Liver (tissue), 9 donors: ENCODE measurements around the gene DNAJC12. TPM values are rescaled to one million over a fixed set of nuclear protein-coding genes. Genes with fewer than 3 reads are reported as not detected.
A peak's percentile ranks its signal among the peaks of the same experiment; 100 is the strongest.

Experiments
- DNase-seq: peaks from one replicate; pipeline ENCODE4 v3.0.0-alpha.2; 2017; ENCODE audit warnings: low spot score
- H3K27ac ChIP-seq, 2 donors: one replicate each; pipeline ENCODE4 v1.7.0; 2013; ENCODE audit warnings: inconsistent platforms in 2 of 2, low read length in 2 of 2, control low read depth in 1 of 2, low read depth in 1 of 2, mild to moderate bottlenecking in 1 of 2
- H3K27me3 ChIP-seq, 4 donors: one replicate each; pipeline versions ENCODE4 v1.6.1 to v1.7.0; 2013; ENCODE audit warnings: low read length in 3 of 4, inconsistent platforms in 1 of 4, mild to moderate bottlenecking in 1 of 4, moderate library complexity in 1 of 4; ENCODE audit not compliant: control insufficient read depth in 4 of 4, insufficient read depth in 4 of 4
- H3K36me3 ChIP-seq, 4 donors: one replicate each; pipeline versions ENCODE4 v1.6.1 to v1.7.0; 2013; ENCODE audit warnings: low read length in 3 of 4, mild to moderate bottlenecking in 3 of 4, low read depth in 1 of 4, moderate library complexity in 1 of 4; ENCODE audit not compliant: control insufficient read depth in 4 of 4, insufficient read depth in 3 of 4
- H3K4me1 ChIP-seq, 4 donors: one replicate each; pipeline versions ENCODE4 v1.6.1 to v1.7.0; 2013; ENCODE audit warnings: low read length in 3 of 4, mild to moderate bottlenecking in 3 of 4, moderate library complexity in 1 of 4; ENCODE audit not compliant: control insufficient read depth in 4 of 4, insufficient read depth in 4 of 4
- H3K4me3 ChIP-seq, 3 donors: one replicate each; pipeline versions ENCODE4 v1.6.1 to v1.7.0; 2013; ENCODE audit warnings: low read length in 3 of 3, control low read depth in 1 of 3, low read depth in 1 of 3, mild to moderate bottlenecking in 1 of 3
- H3K9ac ChIP-seq, 2 donors: one replicate each; pipeline ENCODE4 v1.7.0; 2013; ENCODE audit warnings: low read length in 2 of 2, mild to moderate bottlenecking in 2 of 2, moderate library complexity in 2 of 2, control low read depth in 1 of 2, low read depth in 1 of 2
- H3K9me3 ChIP-seq, 4 donors: one replicate each; pipeline versions ENCODE4 v1.6.1 to v1.7.0; 2013; ENCODE audit warnings: low read length in 3 of 4; ENCODE audit not compliant: control insufficient read depth in 4 of 4
- EGR1 ChIP-seq, 2 donors: IDR thresholded peaks; 2 replicates each; pipeline ENCODE4 v1.6.1; 2016 to 2018; ENCODE audit warnings: antibody characterized with exemption in 2 of 2, low read depth in 2 of 2
- FOXA1 ChIP-seq: IDR thresholded peaks from 2 replicates; pipeline ENCODE4 v1.6.1; 2016; ENCODE audit warnings: antibody characterized with exemption
- FOXA2 ChIP-seq: IDR thresholded peaks from 2 replicates; pipeline ENCODE4 v1.6.1; 2016; ENCODE audit warnings: antibody characterized with exemption
- GABPA ChIP-seq, 2 donors: IDR thresholded peaks in 1 of 2; conservative IDR thresholded peaks in 1 of 2; 2 replicates each; pipeline ENCODE4 v1.6.1; 2016; ENCODE audit warnings: antibody characterized with exemption in 2 of 2, mild to moderate bottlenecking in 1 of 2, moderate library complexity in 1 of 2
- HNF4A ChIP-seq, 2 donors: conservative IDR thresholded peaks; 2 replicates each; pipeline ENCODE4 v1.6.1; 2016; ENCODE audit warnings: antibody characterized with exemption in 2 of 2, mild to moderate bottlenecking in 2 of 2
- HNF4G ChIP-seq: IDR thresholded peaks from 2 replicates; pipeline ENCODE4 v1.6.1; 2016; ENCODE audit warnings: antibody characterized with exemption
- JUND ChIP-seq, 2 donors: IDR thresholded peaks; 2 replicates each; pipeline ENCODE4 v1.6.1; 2016; ENCODE audit warnings: antibody characterized with exemption in 2 of 2
- MAX ChIP-seq: IDR thresholded peaks from 2 replicates; pipeline ENCODE4 v1.6.1; 2016; ENCODE audit warnings: antibody characterized with exemption
- RAD21 ChIP-seq, 2 donors: IDR thresholded peaks; 2 replicates each; pipeline ENCODE4 v1.6.1; 2016; ENCODE audit warnings: antibody characterized with exemption in 2 of 2, mild to moderate bottlenecking in 2 of 2
- RXRA ChIP-seq, 2 donors: IDR thresholded peaks; 2 replicates each; pipeline ENCODE4 v1.6.1; 2017 to 2018; ENCODE audit warnings: antibody characterized with exemption in 2 of 2, mild to moderate bottlenecking in 1 of 2
- TAF1 ChIP-seq: conservative IDR thresholded peaks from 2 replicates; pipeline ENCODE4 v1.6.1; 2016; ENCODE audit warnings: antibody characterized with exemption, mild to moderate bottlenecking
- YY1 ChIP-seq: IDR thresholded peaks from 2 replicates; pipeline ENCODE4 v1.6.1; 2016; ENCODE audit warnings: antibody characterized with exemption, mild to moderate bottlenecking
- ZBTB33 ChIP-seq: IDR thresholded peaks from 2 replicates; pipeline ENCODE4 v1.6.1; 2016; ENCODE audit warnings: antibody characterized with exemption
- WGBS: extraction: QIAGEN DNeasy Blood & Tissue Kit; methylation state at CpG from one replicate; pipeline ENCODE4 v1.1.7; 2013; 5-methylcytosine and 5-hydroxymethylcytosine counted together
- polyA plus RNA-seq, 2 donors: library from polyadenylated mRNA; stranded (reverse) in 1 of 2; unstranded in 1 of 2; fragments of 200-250 nt in 1 of 2; fragments of >200 nt in 1 of 2; fragmentation: Nextera tagmentation in 1 of 2; extraction: Ambion mirVana in 1 of 2; gene quantifications; one replicate each; pipeline versions ENCODE4 v1.2.1 to v1.2.3, GENCODE V29; 2013 to 2015
- total RNA-seq, 2 donors: library from RNA; depleted of rRNA; stranded (reverse); fragments of >200 nt; gene quantifications; one replicate each; pipeline ENCODE4 v1.2.3, GENCODE V29; 2014
- TF ChIP-seq, protein P1 (sequence below): IDR thresholded peaks from 2 replicates; pipeline ENCODE4 v1.6.1; 2016; ENCODE audit warnings: antibody characterized with exemption, mild to moderate bottlenecking
- TF ChIP-seq, protein P2 (sequence below): IDR thresholded peaks from 2 replicates; pipeline ENCODE4 v1.6.1; 2016; ENCODE audit warnings: antibody characterized with exemption
- donor health status: healthy.
- donor health status: healthy.
- donor health status: healthy.
- donor health status: healthy.
- donor health status: healthy.

The DNAJC12 gene
- total and polyA plus RNA-seq, 4 donors: 16.4 to 51.3 (median 32.8) TPM

- Histone ChIP-seq H3K9ac (no peak overlapping the region), H3K36me3 (peaks cover 0 to 13% (median 3%) of the 10 kb centered on the region in 4 donors), H3K4me3 (no peak overlapping the region), H3K27ac (peak overlapping the region in 1 of 2 donors; percentile 40), H3K27me3 (no peaks in the 10 kb centered on the region), H3K4me1 (peaks cover 7 to 27% (median 18%) of the 10 kb centered on the region in 4 donors), H3K9me3 (no peaks in the 10 kb centered on the region)
- WGBS: 25% methylated on average over 1 of the region's 1 CpG
- TF ChIP-seq ZBTB33 (no peak), EGR1 (IDR thresholded peaks at IDR 0.05; ENCODE audit: low read depth in 2 of 2) (no peak), YY1 (peak; percentile 17), MAX (peak; percentile 43), GABPA (IDR thresholded peaks at IDR 0.05 in 1 of 2, conservative IDR thresholded peaks at IDR 0.05 in 1 of 2) (no peak), FOXA2 (no peak), HNF4A (conservative IDR thresholded peaks at IDR 0.05) (peak in 1 of 2 donors; percentile 54), RXRA (IDR thresholded peaks at IDR 0.05) (peak in 1 of 2 donors; percentile 35), JUND (IDR thresholded peaks at IDR 0.05) (no peak)
- TF ChIP-seq, protein P1, sequence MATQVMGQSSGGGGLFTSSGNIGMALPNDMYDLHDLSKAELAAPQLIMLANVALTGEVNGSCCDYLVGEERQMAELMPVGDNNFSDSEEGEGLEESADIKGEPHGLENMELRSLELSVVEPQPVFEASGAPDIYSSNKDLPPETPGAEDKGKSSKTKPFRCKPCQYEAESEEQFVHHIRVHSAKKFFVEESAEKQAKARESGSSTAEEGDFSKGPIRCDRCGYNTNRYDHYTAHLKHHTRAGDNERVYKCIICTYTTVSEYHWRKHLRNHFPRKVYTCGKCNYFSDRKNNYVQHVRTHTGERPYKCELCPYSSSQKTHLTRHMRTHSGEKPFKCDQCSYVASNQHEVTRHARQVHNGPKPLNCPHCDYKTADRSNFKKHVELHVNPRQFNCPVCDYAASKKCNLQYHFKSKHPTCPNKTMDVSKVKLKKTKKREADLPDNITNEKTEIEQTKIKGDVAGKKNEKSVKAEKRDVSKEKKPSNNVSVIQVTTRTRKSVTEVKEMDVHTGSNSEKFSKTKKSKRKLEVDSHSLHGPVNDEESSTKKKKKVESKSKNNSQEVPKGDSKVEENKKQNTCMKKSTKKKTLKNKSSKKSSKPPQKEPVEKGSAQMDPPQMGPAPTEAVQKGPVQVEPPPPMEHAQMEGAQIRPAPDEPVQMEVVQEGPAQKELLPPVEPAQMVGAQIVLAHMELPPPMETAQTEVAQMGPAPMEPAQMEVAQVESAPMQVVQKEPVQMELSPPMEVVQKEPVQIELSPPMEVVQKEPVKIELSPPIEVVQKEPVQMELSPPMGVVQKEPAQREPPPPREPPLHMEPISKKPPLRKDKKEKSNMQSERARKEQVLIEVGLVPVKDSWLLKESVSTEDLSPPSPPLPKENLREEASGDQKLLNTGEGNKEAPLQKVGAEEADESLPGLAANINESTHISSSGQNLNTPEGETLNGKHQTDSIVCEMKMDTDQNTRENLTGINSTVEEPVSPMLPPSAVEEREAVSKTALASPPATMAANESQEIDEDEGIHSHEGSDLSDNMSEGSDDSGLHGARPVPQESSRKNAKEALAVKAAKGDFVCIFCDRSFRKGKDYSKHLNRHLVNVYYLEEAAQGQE: no peak
- TF ChIP-seq, protein P2, sequence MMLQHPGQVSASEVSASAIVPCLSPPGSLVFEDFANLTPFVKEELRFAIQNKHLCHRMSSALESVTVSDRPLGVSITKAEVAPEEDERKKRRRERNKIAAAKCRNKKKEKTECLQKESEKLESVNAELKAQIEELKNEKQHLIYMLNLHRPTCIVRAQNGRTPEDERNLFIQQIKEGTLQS: no peak
- DNase-seq: no peak
Observed at GRCh38 chr10:67808704-67809103, 29.3 kb downstream of the DNAJC12 start.

GRCh38 chr10:67807855-67808456 is 30.0 kb downstream of the DNAJC12 start:
- H3K27me3 ChIP-seq: no peaks in the 10 kb centered on the region
- peaks cover 7 to 34% (median 22%) of the 10 kb centered on the region in 4 donors for H3K4me1 ChIP-seq
- H3K36me3 ChIP-seq: peaks cover 0 to 13% (median 3%) of the 10 kb centered on the region in 4 donors
- no peak overlapping the region for H3K4me3 ChIP-seq
- no peak overlapping the region for H3K27ac ChIP-seq
- H3K9ac ChIP-seq: no peak overlapping the region
- no peak for TF ChIP-seq TAF1
- TF ChIP-seq HNF4A (conservative IDR thresholded peaks at IDR 0.05): no peak
- no peak for TF ChIP-seq MAX
- no peak for TF ChIP-seq ZBTB33
- no peak for TF ChIP-seq JUND (IDR thresholded peaks at IDR 0.05)
- no peak for TF ChIP-seq YY1
- no peak for TF ChIP-seq GABPA (IDR thresholded peaks at IDR 0.05 in 1 of 2, conservative IDR thresholded peaks at IDR 0.05 in 1 of 2)
- no peak for TF ChIP-seq FOXA1
- TF ChIP-seq, protein P1: no peak
- no peak for TF ChIP-seq RAD21 (IDR thresholded peaks at IDR 0.05)
- no peak for TF ChIP-seq HNF4G
- no peak for DNase-seq
- H3K9me3 ChIP-seq: no peaks in the 10 kb centered on the region
- WGBS: 54% methylated on average over 4 of the region's 4 CpGs
